Heart left ventricle (tissue), 16 donors: Measurements from ENCODE around the gene PISD. TPM values are rescaled to one million over a fixed set of nuclear protein-coding genes. Genes with fewer than 3 reads are reported as not detected.

Experiments used
- ATAC-seq, 4 donors: fragments of 200-7000 bp; cut with Tn5 transposase; one replicate each; pipeline ENCODE4 v1.9.1; 2020 to 2022; ENCODE audit warnings: moderate library complexity in 4 of 4, mild to moderate bottlenecking in 3 of 4, moderate number of reproducible peaks in 1 of 4
- DNase-seq, 5 donors: peaks; one replicate each; pipeline ENCODE4 v3.0.0-alpha.2; 2020
- H3K27ac ChIP-seq, 12 donors: fragments of 200-600 bp; sonication (generic) in 4 of 12; one replicate each; pipeline versions ENCODE4 v1.5.0 to v1.8.0; 2016 to 2022; ENCODE audit warnings: mild to moderate bottlenecking in 2 of 12
- H3K27me3 ChIP-seq, 9 donors: fragments of 200-600 bp; sonication (generic) in 2 of 9; one replicate each; pipeline versions ENCODE4 v1.5.1 to v1.8.0; 2016 to 2022; ENCODE audit warnings: mild to moderate bottlenecking in 3 of 9
- H3K36me3 ChIP-seq, 9 donors: fragments of 200-600 bp; sonication (generic) in 2 of 9; one replicate each; pipeline versions ENCODE4 v1.5.0 to v1.8.0; 2018 to 2022; ENCODE audit warnings: mild to moderate bottlenecking in 2 of 9
- H3K4me1 ChIP-seq, 12 donors: fragments of 200-600 bp; sonication (generic) in 4 of 12; one replicate each; pipeline versions ENCODE4 v1.5.0 to v1.8.0; 2016 to 2022; ENCODE audit warnings: mild to moderate bottlenecking in 3 of 12
- H3K4me3 ChIP-seq, 12 donors: fragments of 200-600 bp; sonication (generic) in 4 of 12; one replicate each; pipeline versions ENCODE4 v1.5.0 to v1.8.0; 2017 to 2022; ENCODE audit warnings: mild to moderate bottlenecking in 9 of 12, moderate library complexity in 4 of 12
- H3K9me3 ChIP-seq, 12 donors: fragments of 200-600 bp; sonication (generic) in 4 of 12; one replicate each; pipeline versions ENCODE4 v1.5.0 to v1.8.0; 2016 to 2022; ENCODE audit warnings: mild to moderate bottlenecking in 1 of 12
- CTCF ChIP-seq, 12 donors: fragments of 200-600 bp; sonication (generic) in 4 of 12; IDR thresholded peaks; one replicate each; pipeline versions ENCODE4 v1.5.0 to v1.8.0; 2018 to 2022; ENCODE audit warnings: antibody characterized with exemption in 12 of 12, mild to moderate bottlenecking in 5 of 12
- POLR2A ChIP-seq, 2 donors: fragments of 450-650 bp; IDR thresholded peaks; one replicate each; pipeline ENCODE4 v1.6.1; 2017; ENCODE audit warnings: antibody characterized with exemption in 2 of 2, mild to moderate bottlenecking in 2 of 2, moderate library complexity in 2 of 2
- WGBS, 4 donors: extraction: QIAGEN DNeasy Blood & Tissue Kit in 2 of 4; methylation state at CpG; one replicate each; pipeline versions ENCODE4 v1.1.5 to v1.1.7; 2013 to 2018; 5-methylcytosine and 5-hydroxymethylcytosine counted together
- intact Hi-C, 10 donors: fragments of 100-400 bp; cut with DNase I; formaldehyde crosslinking; loops; one replicate each; pipeline versions ENCODE4 v1.11.1 to v1.14.2; 2022
- polyA plus RNA-seq, 2 donors: library from polyadenylated mRNA; stranded (reverse); fragments of 200-250 nt; gene quantifications; one replicate each; pipeline ENCODE4 v1.2.3, GENCODE V29; 2013
- total RNA-seq, 9 donors: library from RNA; depleted of rRNA in 2 of 9; stranded (reverse); fragments of >200 nt in 2 of 9; fragmentation: NEBNext Ultra II Directional in 3 of 9; extraction: Animal tissue kit (Norgen Biotek cat#: 25700) in 3 of 9; gene quantifications; one replicate each; pipeline versions ENCODE4 v1.1.0 to v1.2.4, GENCODE V29; 2016 to 2023
- donor health status: ischemic (EF 13 %, LVEDD 7.1; RV severe dilation, severe dysfunction).
- donor health status: healthy with polysubstance abuse.
- donor health status: DM: no; HTN: yes; CAD: no.
- donor health status: DM: no; HTN: no; CAD: no.
- donor health status: ischemic (EF 25% LVEDD 6.9; RV normal size, moderate dysfunction).
- donor health status: ischemic (EF 25% LVEDD 5.7; RV mildly dilated, moderate dysfunction).
- donor health status: healthy.
- donor health status: DM: yes; HTN: yes; CAD: no.
- donor health status: ischemic (EF 35%, LVEDD 5.7; RV mildly dilated, moderate dysfunction).
- donor health status: nonischemic (EF 11% LVEDD 7.7; RV severe dilation, severe dysfunction).
- donor health status: DM: yes; HTN: yes; CAD: no.
- donor health status: PGD.
- donor health status: ischemic (EF 29% LVEDD 5.4; RV normal size, mild dysfunction).
- donor health status: nonischemic (EF 23%, LVEDD 6.1; RV moderate dilation, normal function).

The PISD gene
- total and polyA plus RNA-seq, 11 donors, result 12.3 to 38.1 (median 17.0) TPM

DNA sequence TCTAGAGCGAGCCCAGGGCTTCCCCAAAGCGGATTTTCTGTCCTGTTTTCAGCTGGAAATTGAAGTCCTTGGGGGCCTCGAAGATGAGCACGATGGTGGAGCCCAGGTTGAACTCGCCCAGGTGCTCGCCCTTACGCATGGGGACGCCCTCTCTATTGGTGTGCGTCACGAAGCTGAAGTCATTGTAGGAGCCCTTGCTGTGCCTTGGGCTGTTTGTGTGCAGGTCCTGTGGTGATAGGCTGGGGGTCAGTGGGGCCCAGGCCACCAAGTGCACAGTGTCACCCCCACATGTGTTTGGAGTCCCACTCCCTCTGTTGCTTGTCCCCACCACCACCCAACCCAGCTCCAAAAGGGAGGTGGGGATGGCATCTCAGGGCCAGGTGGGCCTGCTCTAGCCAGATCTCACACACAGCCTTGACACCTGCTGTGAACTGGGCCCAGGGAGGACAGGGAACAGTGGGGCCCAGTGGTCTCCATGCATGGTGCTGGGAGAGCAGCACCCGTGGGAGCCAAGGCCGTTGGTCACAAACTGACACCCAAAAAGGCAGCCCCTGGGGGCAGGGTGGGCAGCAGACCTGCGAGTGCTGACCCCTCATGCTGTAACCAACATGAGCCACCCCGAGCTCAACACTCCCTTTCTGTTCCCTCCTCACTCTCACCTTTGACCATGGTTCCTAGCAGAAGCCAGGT lies 42.3 kb downstream of the PISD start:
- Histone ChIP-seq H3K4me3 (no peak overlapping the region), H3K36me3 (peaks cover 0 to 76% (median 48%) of the 10 kb centered on the region in 9 donors), H3K9me3 (no peaks in the 10 kb centered on the region), H3K4me1 (peaks cover 3 to 23% (median 13%) of the 10 kb centered on the region in 12 donors), H3K27me3 (no peaks in the 10 kb centered on the region), H3K27ac (no peak overlapping the region)
- ATAC-seq, result no peak
- TF ChIP-seq CTCF (IDR thresholded peaks at IDR 0.05) (no peak), POLR2A (IDR thresholded peaks at IDR 0.05) (no peak)
- intact Hi-C loops, result no loop called here
- peak in 1 of 5 donors; percentile 27 for DNase-seq
- 91 to 94% (median 92%) methylated on average over 12 to 14 of the region's 14 CpGs for WGBS, 4 donors

DNA sequence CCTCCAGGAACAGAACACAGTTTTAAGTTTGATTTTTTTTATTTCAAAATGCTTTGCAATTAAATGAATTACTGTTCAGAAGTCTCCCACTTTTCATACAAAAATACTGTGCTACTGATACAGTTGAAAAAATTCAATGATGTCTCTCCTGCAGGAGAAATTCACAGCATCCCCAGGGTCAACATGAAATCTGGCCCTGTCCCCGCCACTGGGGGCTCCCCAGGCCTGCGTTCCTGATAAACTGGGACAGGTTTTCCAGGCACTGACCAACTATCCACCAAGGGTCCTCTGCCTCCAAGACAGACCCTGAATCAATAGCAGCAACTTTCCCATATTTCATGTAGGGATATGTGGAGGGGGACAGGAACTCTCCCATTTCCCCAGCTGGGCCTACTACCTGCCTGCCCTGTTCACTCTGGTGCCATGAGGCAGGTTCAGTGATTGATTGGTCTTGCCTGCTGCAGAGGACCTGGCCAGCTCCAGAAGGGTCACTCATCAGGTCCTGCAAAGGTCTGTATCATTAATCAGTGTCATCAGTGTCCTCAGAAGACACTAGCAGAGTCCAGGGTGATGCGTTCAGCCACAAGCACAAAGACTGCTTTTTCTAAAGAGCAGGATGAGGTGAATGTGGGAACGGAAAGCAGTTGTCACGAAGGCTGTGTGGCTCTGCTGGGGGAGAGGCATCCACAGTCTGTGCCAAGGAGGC lies 43.4 kb downstream of the PISD start:
- H3K27me3 ChIP-seq, result no peaks in the 10 kb centered on the region
- no peak overlapping the region for H3K27ac ChIP-seq
- no peak overlapping the region for H3K4me3 ChIP-seq
- ATAC-seq (no peak), DNase-seq (peak in 2 of 5 donors; percentile 3 to 33)
- no peaks in the 10 kb centered on the region for H3K9me3 ChIP-seq
- intact Hi-C loops, result no loop called here
- peaks cover 3 to 32% (median 18%) of the 10 kb centered on the region in 12 donors for H3K4me1 ChIP-seq
- H3K36me3 ChIP-seq, result peaks cover 0 to 71% (median 48%) of the 10 kb centered on the region in 9 donors
- no peak for TF ChIP-seq POLR2A (IDR thresholded peaks at IDR 0.05)
- TF ChIP-seq CTCF (IDR thresholded peaks at IDR 0.05), result no peak
- 84 to 88% (median 86%) methylated on average over 5 of the region's 5 CpGs for WGBS, 4 donors

DNA sequence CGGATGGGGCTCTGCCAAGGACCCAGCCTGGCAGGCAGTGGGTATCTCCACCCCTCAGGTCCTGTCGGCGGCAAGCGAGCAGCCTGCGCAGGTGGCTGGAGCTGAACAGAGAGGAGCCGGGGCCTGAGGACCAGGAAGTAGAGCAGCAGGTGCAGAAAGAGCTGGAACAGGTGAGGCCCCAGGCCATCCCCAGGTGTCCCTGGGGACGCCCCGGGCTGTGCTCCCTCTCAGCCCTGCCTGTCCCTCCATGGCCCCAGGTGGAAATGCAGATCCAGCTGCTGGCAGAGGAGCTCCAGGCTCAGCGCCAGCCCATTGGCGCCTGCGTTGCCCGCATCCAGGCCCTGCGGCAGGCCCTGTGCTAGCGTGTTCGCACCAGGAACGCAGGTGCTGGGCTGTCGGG lies 44.0 kb downstream of the PISD start:
- Histone ChIP-seq H3K27ac (no peak overlapping the region), H3K4me3 (no peak overlapping the region), H3K9me3 (no peaks in the 10 kb centered on the region), H3K36me3 (peaks cover 0 to 65% (median 48%) of the 10 kb centered on the region in 9 donors), H3K27me3 (no peaks in the 10 kb centered on the region), H3K4me1 (peaks cover 3 to 32% (median 18%) of the 10 kb centered on the region in 12 donors)
- WGBS, 4 donors, result 92 to 93% (median 93%) methylated on average over 15 to 17 of the region's 17 CpGs
- TF ChIP-seq CTCF (IDR thresholded peaks at IDR 0.05), result no peak
- DNase-seq (no peak), ATAC-seq (no peak)
- intact Hi-C loops, result no loop called here

DNA sequence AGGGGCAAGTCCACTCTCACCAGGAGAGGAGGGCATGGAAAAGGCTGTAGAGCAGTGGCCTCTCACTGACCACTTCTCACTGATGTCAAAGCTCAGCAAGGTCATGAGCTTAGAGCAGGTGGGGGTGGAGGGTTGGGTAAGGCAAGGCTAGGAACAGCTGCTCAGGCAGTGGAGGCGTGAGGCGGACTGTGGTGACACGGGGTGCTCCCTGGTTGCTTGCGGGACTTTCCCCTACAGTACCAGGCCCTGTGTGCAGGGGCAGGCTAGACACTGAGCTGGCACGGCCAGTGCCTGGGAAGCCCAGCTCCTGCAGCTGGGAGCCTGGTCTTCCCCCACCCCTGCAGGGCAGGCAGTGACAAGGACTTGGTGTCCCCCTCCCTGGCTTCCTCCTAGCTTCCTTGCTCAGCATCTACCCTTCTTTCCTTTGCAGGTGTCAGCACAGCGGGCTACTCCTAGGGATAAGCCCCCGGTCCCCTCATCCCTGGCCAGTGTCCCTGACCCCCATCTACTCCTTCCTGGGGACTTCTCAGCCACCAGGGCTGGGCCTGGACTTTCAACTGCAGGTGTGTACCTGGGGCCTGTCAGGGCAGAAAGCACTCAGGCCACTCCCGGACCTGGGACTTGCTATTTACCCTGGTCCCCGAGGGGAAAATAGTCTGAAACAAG lies 45.6 kb downstream of the PISD start:
- TF ChIP-seq CTCF (IDR thresholded peaks at IDR 0.05), result no peak
- TF ChIP-seq POLR2A (IDR thresholded peaks at IDR 0.05), result no peak
- Histone ChIP-seq H3K27me3 (no peaks in the 10 kb centered on the region), H3K27ac (peak overlapping the region in 1 of 12 donors; percentile 49), H3K4me3 (no peak overlapping the region), H3K9me3 (no peaks in the 10 kb centered on the region), H3K36me3 (peaks cover 0 to 53% (median 38%) of the 10 kb centered on the region in 9 donors), H3K4me1 (peaks cover 3 to 32% (median 18%) of the 10 kb centered on the region in 12 donors)
- ATAC-seq (peak in 1 of 4 donors; percentile 10), DNase-seq (peak in 2 of 5 donors; percentile 16 to 46)
- intact Hi-C loops, result no loop called here
- 75 to 87% (median 83%) methylated on average over 9 of the region's 9 CpGs for WGBS, 4 donors
